Fibroblast of skin of left quadriceps (primary cell): ENCODE results near the gene ZNF862.

Experiments
- DNase-seq, 2 experiments: peaks; one replicate each; pipeline ENCODE4 v3.0.0-alpha.2; 2013; ENCODE audit warnings: low read depth in 2 of 2

ZNF862 gene

GRCh38 chr7:149866139-149866778, 28.1 kb downstream of the ZNF862 start:
- DNase-seq = no peak

DNA sequence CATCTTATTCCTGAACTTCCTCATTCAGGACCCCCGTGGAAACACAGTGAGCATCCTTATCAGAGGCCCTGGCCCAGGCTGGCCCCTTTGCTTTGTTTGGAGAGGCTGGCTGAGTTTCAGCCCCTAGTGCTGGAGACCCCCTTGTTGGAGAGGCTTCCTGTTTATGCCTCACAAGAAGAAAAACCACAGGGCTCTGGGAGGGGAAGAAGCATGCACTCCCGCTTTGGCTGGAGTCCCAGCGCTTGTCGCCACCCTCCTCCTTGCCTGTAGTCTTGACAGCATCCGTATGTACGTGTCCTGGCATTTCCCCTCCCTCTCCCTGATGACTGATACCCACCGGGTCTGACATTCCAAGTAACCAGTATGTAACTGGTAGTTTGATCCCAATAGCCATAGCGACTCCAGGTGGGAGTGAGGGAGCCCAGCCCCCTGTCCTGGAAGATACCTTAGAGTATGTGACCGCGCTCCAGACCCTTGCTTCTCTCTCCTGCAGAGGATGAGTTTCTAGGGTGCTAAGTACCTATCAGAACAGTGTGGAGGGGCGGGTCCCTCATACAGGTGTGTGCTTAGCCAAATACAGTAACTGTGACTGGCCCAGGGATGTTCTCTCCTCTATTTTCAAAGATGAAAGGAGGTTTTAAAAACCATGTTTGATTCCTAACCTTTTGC, 28.7 kb downstream of the ZNF862 start:
- DNase-seq = peak; percentile 23 to 27

DNA sequence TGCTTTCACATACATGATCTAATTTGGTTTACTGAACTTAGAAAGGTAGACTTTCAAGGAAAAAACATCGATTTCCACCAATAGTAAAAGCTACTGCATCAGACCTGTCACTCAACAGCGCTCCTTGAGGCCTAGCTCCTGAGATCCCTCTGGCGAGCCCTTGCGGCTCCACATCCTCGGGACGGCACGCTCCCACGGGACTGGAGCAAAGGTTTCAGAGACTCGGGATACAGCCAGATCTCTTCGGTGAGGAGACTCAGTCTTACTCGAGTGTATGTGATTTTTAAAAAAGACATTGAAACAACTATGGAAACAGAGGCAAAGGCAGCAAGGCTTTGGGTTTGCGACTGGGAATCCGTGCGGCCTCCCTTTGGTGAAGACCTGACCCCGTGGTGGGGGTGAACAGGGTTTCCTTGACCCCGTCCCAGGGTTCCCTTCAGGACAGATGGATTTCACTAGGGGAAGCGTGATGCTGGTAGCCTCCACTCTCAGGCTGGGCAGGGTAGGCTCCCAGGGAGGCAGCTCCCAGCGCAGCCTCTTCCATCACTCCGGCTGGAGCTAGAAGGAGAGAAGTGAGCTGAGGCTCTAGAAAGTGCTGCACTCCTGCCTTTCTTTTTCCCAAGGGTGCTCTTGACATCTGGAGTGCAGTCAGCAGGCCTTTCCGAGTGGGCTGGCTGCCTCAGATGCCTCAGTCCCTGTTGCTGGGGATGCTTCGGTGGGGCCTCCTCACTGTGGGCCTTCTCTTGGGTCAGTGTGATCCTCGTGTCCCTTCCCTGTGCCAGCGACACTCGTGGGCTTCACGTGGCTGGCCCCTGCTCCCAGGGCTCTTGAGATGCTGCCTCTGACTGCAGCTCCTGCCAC, 29.8 kb downstream of the ZNF862 start:
- no peak for DNase-seq

- no peak for DNase-seq
Measured at GRCh38 chr7:149868623-149869290, 30.6 kb downstream of the ZNF862 start.

DNA sequence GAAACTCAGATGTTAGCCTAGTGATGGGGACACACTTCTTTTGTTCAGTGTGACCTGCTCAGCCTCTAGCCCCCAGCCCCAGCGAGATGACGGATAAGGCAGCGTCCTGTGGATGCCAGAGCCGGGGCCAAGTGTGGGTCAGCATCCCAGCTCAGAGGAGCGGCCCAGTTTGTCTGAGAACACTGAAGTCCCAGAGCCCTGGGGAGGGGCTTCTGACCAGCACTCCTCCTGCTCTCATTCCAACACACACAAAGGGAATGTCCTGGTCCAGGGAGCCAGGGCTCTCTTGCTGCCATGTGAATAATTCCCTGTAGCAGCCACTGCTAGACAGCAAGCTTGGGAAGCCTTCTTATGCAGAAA, 31.1 kb downstream of the ZNF862 start:
- DNase-seq = no peak

DNA sequence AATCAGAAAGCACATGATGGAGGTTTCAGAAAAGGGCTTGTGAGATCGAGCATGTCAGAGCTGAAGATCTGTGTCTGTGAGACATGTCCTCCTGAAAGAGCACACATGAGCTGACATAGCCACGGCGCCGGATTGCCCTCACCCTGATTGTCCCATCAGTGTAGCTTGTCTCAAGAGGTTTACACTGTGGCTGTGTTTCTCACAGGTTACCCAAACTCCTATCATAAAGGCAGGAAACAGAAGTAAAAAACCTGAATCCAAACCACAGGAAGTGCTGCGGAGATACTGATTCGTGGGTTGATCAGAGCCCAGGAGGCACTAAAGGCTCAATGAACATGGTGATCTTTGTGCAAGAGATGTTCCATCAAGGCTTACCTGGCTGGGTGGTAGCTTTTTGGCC, 31.7 kb downstream of the ZNF862 start:
- no peak for DNase-seq

- DNase-seq = no peak
Measured at GRCh38 chr7:149870274-149870673, 32.1 kb downstream of the ZNF862 start.

GRCh38 chr7:149870701-149871483, 32.7 kb downstream of the ZNF862 start:
- DNase-seq = no peak

- no peak for DNase-seq
Measured at GRCh38 chr7:149871576-149871975, 33.4 kb downstream of the ZNF862 start.

DNA sequence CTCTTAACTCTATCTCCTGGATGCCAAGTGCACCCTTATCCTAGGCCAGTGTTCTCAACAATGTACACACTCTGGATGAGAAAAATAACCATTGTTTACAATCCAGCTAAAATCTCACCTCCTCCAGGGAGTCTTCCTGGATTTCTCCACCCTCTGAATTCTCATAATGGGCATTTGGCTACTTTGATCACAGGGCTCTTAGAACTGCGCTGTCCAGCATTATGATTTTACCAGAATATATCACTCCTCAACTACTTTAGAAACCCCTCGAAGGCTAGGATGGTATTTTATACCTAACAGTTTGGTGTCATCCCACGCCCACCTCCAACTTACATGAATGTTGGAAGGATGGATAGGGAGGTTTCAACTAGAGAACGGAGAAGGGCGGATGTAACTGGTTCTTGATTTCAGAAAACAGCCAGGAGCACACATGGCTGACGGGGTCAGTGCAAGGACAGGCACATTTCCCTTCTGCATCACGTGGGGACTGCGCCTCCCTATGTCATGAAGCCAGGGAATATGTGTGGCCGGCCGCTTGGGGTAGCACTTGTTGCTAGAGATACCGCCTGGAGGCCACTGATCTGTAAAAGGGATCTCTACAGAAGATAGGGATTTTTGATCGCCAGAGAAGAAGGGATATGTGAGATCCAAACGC, 34.4 kb downstream of the ZNF862 start:
- peak; percentile 38 to 41 for DNase-seq

- peak; percentile 76 to 77 for DNase-seq
Measured at GRCh38 chr7:149873074-149873969, 35.1 kb downstream of the ZNF862 start, which contains the start of gene ATP6V0E2. TSS of gene ATP6V0E2 (plus strand) at chr7:149873969. CDS start at chr7:149874066, 97 bp downstream.

DNA sequence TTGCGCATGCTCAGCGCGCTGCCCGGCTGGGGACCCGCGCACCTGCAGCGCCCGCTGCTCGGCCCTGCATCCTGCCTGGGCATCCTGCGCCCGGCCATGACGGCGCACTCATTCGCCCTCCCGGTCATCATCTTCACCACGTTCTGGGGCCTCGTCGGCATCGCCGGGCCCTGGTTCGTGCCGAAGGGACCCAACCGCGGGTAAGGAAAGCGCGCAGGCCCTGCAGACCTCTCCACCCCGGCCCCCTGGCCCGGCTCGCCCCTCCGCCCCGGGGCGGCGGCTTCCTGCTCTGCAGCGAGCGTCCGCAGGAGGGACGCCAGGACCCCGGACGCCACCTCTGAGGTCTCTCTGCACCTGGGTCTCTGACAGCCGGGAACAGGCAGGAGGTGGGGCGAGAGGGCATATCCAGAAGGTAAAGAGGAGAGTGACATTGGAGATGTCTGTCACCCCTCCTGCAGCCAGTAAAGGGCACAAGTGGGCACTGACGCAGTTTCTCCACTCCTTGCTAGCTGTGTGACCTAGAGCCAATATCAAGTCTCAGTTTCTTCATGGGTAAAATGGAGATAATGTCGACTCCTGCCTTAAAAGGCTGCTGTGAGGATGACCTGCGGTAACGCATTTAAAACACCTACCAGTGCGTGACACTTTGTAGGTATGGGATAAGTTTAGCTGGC, 35.9 kb downstream of the ZNF862 start:
- no peak for DNase-seq

DNA sequence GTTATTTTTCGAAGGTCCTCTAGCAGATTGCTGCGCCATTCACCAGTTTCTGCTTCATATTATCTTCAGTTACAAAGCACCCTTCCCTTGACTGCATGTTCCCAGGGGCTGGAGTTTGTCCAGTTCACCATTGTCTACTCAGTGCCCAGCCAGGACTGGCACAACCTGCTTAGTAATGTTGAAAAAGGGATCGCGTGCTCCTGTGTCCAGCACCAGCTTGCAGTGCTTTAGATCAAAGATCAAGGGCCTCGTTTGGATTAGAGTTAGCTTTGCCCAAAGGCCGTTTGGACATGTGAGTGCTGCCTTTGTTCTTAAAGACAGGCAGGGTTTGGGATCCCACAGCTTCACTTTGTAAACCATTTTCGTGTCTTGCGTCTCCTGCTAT, 36.5 kb downstream of the ZNF862 start:
- DNase-seq = no peak

GRCh38 chr7:149875396-149875795, 37.2 kb downstream of the ZNF862 start:
- no peak for DNase-seq

DNA sequence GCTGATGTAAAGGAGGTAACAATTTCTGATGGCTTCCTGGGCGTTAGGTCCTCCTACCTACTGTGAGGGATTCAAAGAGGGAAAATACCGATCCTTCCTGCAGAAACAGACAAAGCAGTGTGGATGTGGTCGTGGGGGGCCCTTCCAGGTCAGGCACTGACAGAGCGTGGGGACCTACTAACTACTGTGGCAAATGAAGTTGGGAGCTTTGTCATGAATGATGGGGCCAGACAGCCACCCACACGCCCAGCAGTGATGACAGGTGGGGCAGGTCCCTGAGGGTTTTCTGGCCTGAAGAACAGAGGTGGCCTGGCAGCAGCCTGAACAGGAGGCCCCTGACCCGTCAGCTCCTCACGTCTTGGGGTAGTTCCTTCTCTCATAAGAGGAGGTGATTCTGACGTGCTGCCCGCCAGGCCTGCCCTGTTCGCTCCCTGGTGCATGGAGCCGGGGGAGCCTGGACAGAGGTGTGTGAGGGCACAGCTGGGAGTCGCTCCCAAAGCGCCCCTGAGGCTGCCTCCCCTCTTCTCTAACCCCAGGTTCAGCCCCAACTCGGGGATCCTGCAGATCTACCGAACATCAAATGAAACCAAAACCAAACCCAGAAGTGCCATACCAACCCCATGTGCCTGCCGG, 39.8 kb downstream of the ZNF862 start:
- no peak for DNase-seq

DNA sequence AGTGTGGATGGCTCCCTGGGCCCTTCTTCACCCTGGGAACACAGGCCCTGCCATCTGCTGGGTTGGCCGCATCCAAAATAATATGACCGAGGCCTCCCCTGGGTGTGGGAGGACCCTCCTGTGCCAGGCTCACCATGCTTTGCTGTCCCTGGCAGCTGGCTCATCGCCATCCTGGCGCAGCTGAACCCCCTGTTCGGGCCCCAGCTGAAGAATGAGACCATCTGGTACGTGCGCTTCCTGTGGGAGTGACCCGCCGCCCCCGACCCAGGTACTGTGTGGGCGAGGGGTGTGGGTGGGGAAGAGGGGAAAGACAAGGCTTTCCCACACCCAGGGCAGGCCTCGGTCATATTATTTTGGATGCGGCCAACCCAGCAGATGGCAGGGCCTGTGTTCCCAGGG, 40.3 kb downstream of the ZNF862 start:
- DNase-seq = no peak

DNA sequence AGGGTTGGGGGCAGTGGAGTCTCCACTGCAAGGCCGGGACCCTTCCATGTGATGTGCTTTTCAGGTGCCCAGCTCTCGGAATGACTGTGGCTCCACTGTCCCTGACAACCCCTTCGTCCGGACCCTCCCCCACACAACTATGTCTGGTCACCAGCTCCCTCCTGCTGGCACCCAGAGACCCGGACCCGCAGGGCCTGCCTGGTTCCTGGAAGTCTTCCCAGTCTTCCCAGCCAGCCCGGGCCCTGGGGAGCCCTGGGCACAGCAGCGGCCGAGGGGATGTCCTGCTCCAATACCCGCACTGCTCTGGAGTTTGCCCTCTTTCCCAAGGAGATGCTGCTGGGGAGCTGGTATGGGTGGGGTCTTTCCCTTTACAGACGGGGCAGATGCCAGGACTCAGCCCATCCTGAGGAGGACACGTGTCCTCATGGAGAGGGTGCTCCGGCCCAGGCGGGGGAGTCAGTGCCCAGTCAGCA, 41.1 kb downstream of the ZNF862 start:
- DNase-seq = no peak

DNA sequence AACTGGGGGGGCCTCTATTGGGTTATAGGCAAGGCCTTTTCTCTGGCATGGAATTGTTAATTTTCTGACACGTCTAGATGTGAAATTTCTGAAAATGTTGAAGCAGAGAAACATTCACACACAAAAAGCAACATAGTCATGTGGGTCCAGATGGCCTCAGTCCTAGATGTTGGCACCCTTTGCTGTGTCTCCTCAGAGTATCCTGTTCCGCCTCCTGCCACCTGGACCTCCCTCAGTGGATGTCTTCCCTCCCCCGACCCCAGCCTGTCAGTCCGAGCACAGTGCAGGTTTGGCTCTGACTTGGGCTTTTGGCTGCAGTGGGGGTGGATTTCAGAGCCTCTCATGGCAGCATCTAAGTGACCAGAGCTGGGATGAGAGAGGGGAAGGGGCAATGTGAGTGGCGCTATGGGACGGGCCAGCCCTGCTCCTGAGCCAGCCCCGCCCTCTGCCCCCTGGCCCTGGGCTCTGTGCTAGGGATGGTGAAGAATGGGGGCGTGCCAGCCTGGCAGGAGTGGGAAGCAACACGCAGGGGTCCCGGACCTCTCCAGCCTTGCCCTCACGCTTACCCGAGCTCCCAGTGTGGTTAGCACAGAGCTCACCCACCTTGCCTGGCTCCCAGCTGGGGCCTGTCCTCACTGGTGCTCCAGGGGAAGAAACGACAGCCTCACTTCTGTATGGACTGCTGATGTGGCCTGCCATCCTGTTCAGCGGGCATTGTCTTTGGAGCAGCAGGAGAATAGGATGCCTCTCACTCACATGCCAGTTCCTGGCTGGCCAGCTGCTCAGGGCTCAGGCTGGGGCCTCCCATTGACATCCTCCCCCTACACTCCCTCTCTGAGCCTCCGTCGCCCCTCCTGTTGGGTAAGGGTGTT, 41.8 kb downstream of the ZNF862 start:
- DNase-seq = no peak
